MM.1S (cell line): ENCODE data around the gene MSI2.

ENCODE experiments used
- CTCF ChIP-seq: fragments of 300-600 bp; sonication (generic); IDR thresholded peaks from 2 replicates; pipeline ENCODE4 v1.5.1; 2016; ENCODE audit warnings: antibody characterized with exemption, low read length, mixed read lengths
- EZH2 ChIP-seq: fragments of 300-600 bp; sonication (generic); optimal IDR thresholded peaks from 2 replicates; pipeline ENCODE3; 2017; ENCODE audit warnings: low read depth, mild to moderate bottlenecking, antibody characterized with exemption, low read length, mixed read lengths

GRCh38 chr17:57504208-57504607 is 247.9 kb downstream of the MSI2 start:
- no peak for TF ChIP-seq CTCF
- TF ChIP-seq EZH2: no peak
